Astrocyte (in vitro differentiated cells and primary cell): ENCODE measurements around the gene FAM107B. TPM values are rescaled to one million over a fixed set of nuclear protein-coding genes. Genes with fewer than 3 reads are reported as not detected.

Experiments
- DNase-seq: peaks from one replicate; pipeline ENCODE4 v3.0.0-alpha.2; 2010; ENCODE audit warnings: low read depth
- FAIRE-seq: peaks from 2 replicates; lab custom pipeline; 2011; peaks lifted over from hg19 to GRCh38; lab: Jason Lieb, UNC
- H2AFZ ChIP-seq: 2 replicates; pipeline ENCODE4 v1.6.0; 2012; ENCODE audit warnings: low read depth, low read length, inconsistent platforms
- H3K27ac ChIP-seq: 2 replicates; pipeline ENCODE4 v1.5.1; 2011; ENCODE audit warnings: low read depth, low read length, inconsistent platforms
- H3K27me3 ChIP-seq: 2 replicates; pipeline ENCODE4 v1.6.0; 2011; ENCODE audit warnings: low read length, inconsistent platforms; ENCODE audit not compliant: insufficient read depth
- H3K36me3 ChIP-seq: 2 replicates; pipeline ENCODE4 v1.5.1; 2011; ENCODE audit warnings: low read length, inconsistent platforms; ENCODE audit not compliant: insufficient read depth
- H3K4me1 ChIP-seq: 2 replicates; pipeline ENCODE4 v1.5.1; 2011; ENCODE audit warnings: low read length, inconsistent platforms; ENCODE audit not compliant: insufficient read depth
- H3K4me2 ChIP-seq: 2 replicates; pipeline ENCODE4 v1.6.0; 2012; ENCODE audit warnings: low read length, inconsistent platforms
- H3K4me3 ChIP-seq: 2 replicates; pipeline ENCODE4 v1.5.1; 2011; ENCODE audit warnings: low read depth, mild to moderate bottlenecking, low read length, inconsistent platforms; ENCODE audit not compliant: insufficient read depth
- H3K79me2 ChIP-seq: 2 replicates; pipeline ENCODE4 v1.6.0; 2012; ENCODE audit warnings: mild to moderate bottlenecking, low read length, inconsistent platforms; ENCODE audit not compliant: insufficient read depth
- H3K9ac ChIP-seq: 2 replicates; pipeline ENCODE4 v1.6.0; 2012; ENCODE audit warnings: mild to moderate bottlenecking, low read length, inconsistent platforms
- H3K9me3 ChIP-seq: 2 replicates; pipeline ENCODE4 v1.5.1; 2012; ENCODE audit warnings: low read depth, mild to moderate bottlenecking, low read length, inconsistent platforms; ENCODE audit not compliant: insufficient read depth
- H4K20me1 ChIP-seq: 2 replicates; pipeline ENCODE4 v1.6.0; 2012; ENCODE audit warnings: low read length, inconsistent platforms; ENCODE audit not compliant: insufficient read depth
- H3K27ac Mint-ChIP-seq: one replicate; pipeline ENCODE4 v1.8.0; 2021; ENCODE audit warnings: mild to moderate bottlenecking, mixed read lengths; ENCODE audit not compliant: unreplicated experiment
- H3K27me3 Mint-ChIP-seq: one replicate; pipeline ENCODE4 v1.8.0; 2021; ENCODE audit warnings: low read depth, mixed read lengths; ENCODE audit not compliant: unreplicated experiment
- H3K36me3 Mint-ChIP-seq: one replicate; pipeline ENCODE4 v1.8.0; 2021; ENCODE audit warnings: low read depth, mixed read lengths; ENCODE audit not compliant: unreplicated experiment
- H3K4me1 Mint-ChIP-seq: one replicate; pipeline ENCODE4 v1.8.0; 2021; ENCODE audit warnings: low read depth, mixed read lengths; ENCODE audit not compliant: unreplicated experiment
- H3K4me3 Mint-ChIP-seq: one replicate; pipeline ENCODE4 v1.8.0; 2021; ENCODE audit warnings: mild to moderate bottlenecking, moderate library complexity, mixed read lengths; ENCODE audit not compliant: unreplicated experiment
- H3K9me3 Mint-ChIP-seq: one replicate; pipeline ENCODE4 v1.8.0; 2021; ENCODE audit warnings: mild to moderate bottlenecking, mixed read lengths; ENCODE audit not compliant: unreplicated experiment
- EZH2 ChIP-seq: IDR thresholded peaks from 2 replicates; pipeline ENCODE4 v1.6.1; 2012; ENCODE audit warnings: mild to moderate bottlenecking, low read length, inconsistent platforms; ENCODE audit not compliant: insufficient read depth
- total RNA-seq: library from RNA; stranded (reverse); gene quantifications from 2 replicates; pipeline ENCODE4 v1.2.1, GENCODE V29; 2021
- TF ChIP-seq, protein P1 (sequence below): IDR thresholded peaks from 2 replicates; pipeline ENCODE4 v1.5.1; 2011; ENCODE audit warnings: low read depth, mild to moderate bottlenecking, inconsistent platforms, low read length, moderate library complexity; ENCODE audit not compliant: insufficient read depth

The FAM107B gene
- total RNA-seq, 1 donor from 2014 or later: 36.0 TPM

DNA sequence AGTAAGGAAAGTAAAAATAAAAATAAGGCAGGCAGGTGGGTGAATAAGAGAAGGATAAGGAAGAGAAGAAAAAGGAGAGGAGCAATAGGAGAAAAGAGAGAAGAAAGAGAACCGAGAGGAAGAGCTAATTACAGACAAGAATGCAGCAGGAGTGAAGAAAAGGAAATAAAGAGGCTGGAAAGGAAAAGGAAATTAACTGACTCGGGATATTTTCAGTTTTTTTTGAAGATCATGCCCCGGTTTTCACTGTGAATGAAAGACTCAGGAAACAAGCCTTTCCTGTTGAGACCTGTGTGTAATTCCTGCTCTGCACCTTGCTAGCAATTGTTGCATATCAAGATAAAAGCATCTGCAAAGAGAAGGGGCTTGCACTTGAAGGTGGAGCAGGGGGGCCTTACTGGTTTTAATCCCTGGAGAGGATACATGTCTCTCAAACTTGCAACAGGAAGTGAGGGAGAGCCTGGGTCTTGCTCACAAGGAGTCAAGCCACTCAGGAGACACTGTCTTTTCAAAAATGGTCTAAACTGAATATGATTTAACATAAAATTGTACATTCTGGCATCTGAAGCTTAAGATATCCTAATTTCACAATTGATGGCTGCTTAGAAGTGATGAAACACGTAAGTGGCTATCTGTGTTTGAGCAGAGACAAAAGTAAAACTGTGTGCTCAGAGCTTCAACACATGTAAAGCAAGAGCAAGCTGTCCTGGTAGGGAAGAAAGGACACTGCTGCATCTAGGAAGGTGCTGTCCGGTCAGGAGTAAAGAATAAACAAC lies 157.6 kb downstream of the FAM107B start:
- FAIRE-seq: no peak
- H3K36me3 ChIP-seq: no peaks in the 10 kb centered on the region
- no peaks in the 10 kb centered on the region for H3K27me3 Mint-ChIP-seq
- H3K27ac Mint-ChIP-seq: no peak overlapping the region
- H3K4me1 ChIP-seq: no peaks in the 10 kb centered on the region
- no peak overlapping the region for H3K4me3 Mint-ChIP-seq
- no peaks in the 10 kb centered on the region for H4K20me1 ChIP-seq
- no peaks in the 10 kb centered on the region for H3K27me3 ChIP-seq
- H3K4me2 ChIP-seq: no peak overlapping the region
- no peaks in the 10 kb centered on the region for H3K9me3 Mint-ChIP-seq
- H3K36me3 Mint-ChIP-seq: no peaks in the 10 kb centered on the region
- H3K9me3 ChIP-seq: no peaks in the 10 kb centered on the region
- no peak overlapping the region for H3K4me3 ChIP-seq
- DNase-seq: no peak
- TF ChIP-seq EZH2: no peak
- TF ChIP-seq, protein P1, sequence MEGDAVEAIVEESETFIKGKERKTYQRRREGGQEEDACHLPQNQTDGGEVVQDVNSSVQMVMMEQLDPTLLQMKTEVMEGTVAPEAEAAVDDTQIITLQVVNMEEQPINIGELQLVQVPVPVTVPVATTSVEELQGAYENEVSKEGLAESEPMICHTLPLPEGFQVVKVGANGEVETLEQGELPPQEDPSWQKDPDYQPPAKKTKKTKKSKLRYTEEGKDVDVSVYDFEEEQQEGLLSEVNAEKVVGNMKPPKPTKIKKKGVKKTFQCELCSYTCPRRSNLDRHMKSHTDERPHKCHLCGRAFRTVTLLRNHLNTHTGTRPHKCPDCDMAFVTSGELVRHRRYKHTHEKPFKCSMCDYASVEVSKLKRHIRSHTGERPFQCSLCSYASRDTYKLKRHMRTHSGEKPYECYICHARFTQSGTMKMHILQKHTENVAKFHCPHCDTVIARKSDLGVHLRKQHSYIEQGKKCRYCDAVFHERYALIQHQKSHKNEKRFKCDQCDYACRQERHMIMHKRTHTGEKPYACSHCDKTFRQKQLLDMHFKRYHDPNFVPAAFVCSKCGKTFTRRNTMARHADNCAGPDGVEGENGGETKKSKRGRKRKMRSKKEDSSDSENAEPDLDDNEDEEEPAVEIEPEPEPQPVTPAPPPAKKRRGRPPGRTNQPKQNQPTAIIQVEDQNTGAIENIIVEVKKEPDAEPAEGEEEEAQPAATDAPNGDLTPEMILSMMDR: no peak
- H3K27ac ChIP-seq: no peak overlapping the region
- H3K9ac ChIP-seq: no peak overlapping the region
- no peak overlapping the region for H2AFZ ChIP-seq
- no peaks in the 10 kb centered on the region for H3K79me2 ChIP-seq
- peaks cover 13% of the 10 kb centered on the region for H3K4me1 Mint-ChIP-seq

DNA sequence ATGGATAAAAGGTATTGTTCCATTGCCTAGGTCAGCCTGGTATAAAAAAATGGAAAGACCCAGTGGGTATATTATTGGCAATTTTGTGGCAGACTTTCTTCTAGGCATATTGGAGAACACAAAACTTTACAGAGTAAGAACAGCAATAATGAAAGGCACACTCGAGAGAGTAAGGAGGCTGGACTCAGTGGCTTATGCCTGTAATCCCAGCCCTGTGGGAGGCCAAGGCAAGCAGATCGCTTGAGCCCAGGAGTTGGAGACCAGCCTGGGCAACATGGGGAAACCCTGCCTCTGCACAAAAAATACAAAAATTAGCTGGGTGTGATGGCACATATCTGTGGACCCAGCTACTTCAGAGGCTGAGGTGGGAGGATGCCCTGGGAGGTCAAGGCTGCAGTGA lies 158.2 kb downstream of the FAM107B start:
- H3K27ac Mint-ChIP-seq: no peak overlapping the region
- H3K9me3 ChIP-seq: no peaks in the 10 kb centered on the region
- no peak overlapping the region for H3K4me2 ChIP-seq
- no peak overlapping the region for H2AFZ ChIP-seq
- H3K4me1 Mint-ChIP-seq: peaks cover 13% of the 10 kb centered on the region
- no peaks in the 10 kb centered on the region for H3K36me3 Mint-ChIP-seq
- no peaks in the 10 kb centered on the region for H3K79me2 ChIP-seq
- TF ChIP-seq, protein P1: no peak
- no peak for TF ChIP-seq EZH2
- no peak overlapping the region for H3K9ac ChIP-seq
- no peak overlapping the region for H3K27ac ChIP-seq
- H3K4me3 Mint-ChIP-seq: no peak overlapping the region
- H3K27me3 Mint-ChIP-seq: no peaks in the 10 kb centered on the region
- no peak overlapping the region for H3K4me3 ChIP-seq
- H3K27me3 ChIP-seq: no peaks in the 10 kb centered on the region
- no peaks in the 10 kb centered on the region for H4K20me1 ChIP-seq
- FAIRE-seq (no peak), DNase-seq (no peak)
- no peaks in the 10 kb centered on the region for H3K36me3 ChIP-seq
- no peaks in the 10 kb centered on the region for H3K9me3 Mint-ChIP-seq
- H3K4me1 ChIP-seq: no peaks in the 10 kb centered on the region

DNA sequence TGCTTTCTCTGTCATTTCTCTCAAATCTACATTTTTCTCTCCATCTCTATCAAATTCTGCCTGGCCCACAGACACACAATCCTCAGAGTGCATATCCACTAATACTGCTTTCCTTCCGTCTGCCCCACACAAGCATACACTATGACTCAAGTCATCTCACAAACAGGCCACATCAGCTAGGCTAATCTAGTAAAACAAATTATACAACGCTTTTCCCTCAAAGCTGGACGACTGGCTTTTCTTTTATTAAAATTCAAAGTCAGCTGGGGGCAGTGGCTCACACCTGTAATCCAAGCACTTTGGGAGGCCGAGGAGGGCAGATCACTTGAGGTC lies 161.1 kb downstream of the FAM107B start:
- Mint-ChIP-seq H3K4me1 (peaks cover 17% of the 10 kb centered on the region), H3K27me3 (no peaks in the 10 kb centered on the region), H3K27ac (no peak overlapping the region), H3K4me3 (no peak overlapping the region), H3K9me3 (no peaks in the 10 kb centered on the region), H3K36me3 (no peaks in the 10 kb centered on the region)
- H3K27ac ChIP-seq: no peak overlapping the region
- H3K4me3 ChIP-seq: no peak overlapping the region
- H3K27me3 ChIP-seq: no peaks in the 10 kb centered on the region
- H3K36me3 ChIP-seq: no peaks in the 10 kb centered on the region
- H3K4me1 ChIP-seq: no peaks in the 10 kb centered on the region
- H4K20me1 ChIP-seq: no peaks in the 10 kb centered on the region
- H3K9me3 ChIP-seq: no peaks in the 10 kb centered on the region
- no peak overlapping the region for H2AFZ ChIP-seq
- no peaks in the 10 kb centered on the region for H3K79me2 ChIP-seq
- H3K4me2 ChIP-seq: no peak overlapping the region
- H3K9ac ChIP-seq: no peak overlapping the region
- no peak for TF ChIP-seq EZH2
- TF ChIP-seq, protein P1: no peak
- FAIRE-seq: no peak
- no peak for DNase-seq
